Nephron progenitor cell (in vitro differentiated cells): ENCODE data around the gene FAM174C.

ENCODE experiments used
- DNase-seq: peaks from one replicate; pipeline ENCODE4 v3.0.0; 2021
- H3K27ac Mint-ChIP-seq: 2 replicates; pipeline ENCODE4 v1.8.0; 2021; ENCODE audit warnings: mild to moderate bottlenecking, moderate library complexity, mixed read lengths
- H3K27me3 Mint-ChIP-seq: 2 replicates; pipeline ENCODE4 v1.8.0; 2021; ENCODE audit warnings: mild to moderate bottlenecking, low read depth, mixed read lengths; ENCODE audit not compliant: poor library complexity
- H3K36me3 Mint-ChIP-seq: 2 replicates; pipeline ENCODE4 v1.8.0; 2021; ENCODE audit warnings: low read depth, mixed read lengths
- H3K4me1 Mint-ChIP-seq: 2 replicates; pipeline ENCODE4 v1.8.0; 2021; ENCODE audit warnings: mixed read lengths
- H3K4me3 Mint-ChIP-seq: 2 replicates; pipeline ENCODE4 v1.8.0; 2021; ENCODE audit warnings: mild to moderate bottlenecking, moderate library complexity, mixed read lengths
- H3K9me3 Mint-ChIP-seq: 2 replicates; pipeline ENCODE4 v1.8.0; 2021; ENCODE audit warnings: mild to moderate bottlenecking, moderate library complexity, mixed read lengths
- TF ChIP-seq, protein P1 (sequence below): fragments of 200-600 bp; sonication (generic); IDR thresholded peaks from 2 replicates; pipeline ENCODE4 v1.5.0; 2021; ENCODE audit warnings: antibody characterized with exemption

The FAM174C gene

DNA sequence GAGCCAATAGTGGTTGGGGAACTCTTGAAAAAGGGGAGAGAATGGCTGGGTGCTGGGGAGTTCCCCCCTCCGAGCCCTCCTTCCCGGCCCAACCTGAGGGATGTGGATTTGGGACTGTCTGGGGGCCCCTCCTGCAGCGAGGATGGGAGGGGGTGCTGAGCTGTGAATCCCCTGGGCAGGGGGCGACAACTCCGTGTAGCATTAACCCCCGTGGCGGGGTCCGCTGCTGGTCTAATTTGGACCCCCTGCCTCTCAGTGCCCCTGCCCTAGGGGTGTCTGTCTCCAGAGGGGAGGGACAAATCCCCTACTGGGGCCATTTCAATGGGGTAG lies 17.2 kb upstream of the FAM174C start:
- no peaks in the 10 kb centered on the region for H3K9me3 Mint-ChIP-seq
- peaks cover 18% of the 10 kb centered on the region for H3K36me3 Mint-ChIP-seq
- peaks cover 67% of the 10 kb centered on the region for H3K4me1 Mint-ChIP-seq
- no peak for DNase-seq
- peak overlapping the region; percentile 68 for H3K27ac Mint-ChIP-seq
- TF ChIP-seq, protein P1, sequence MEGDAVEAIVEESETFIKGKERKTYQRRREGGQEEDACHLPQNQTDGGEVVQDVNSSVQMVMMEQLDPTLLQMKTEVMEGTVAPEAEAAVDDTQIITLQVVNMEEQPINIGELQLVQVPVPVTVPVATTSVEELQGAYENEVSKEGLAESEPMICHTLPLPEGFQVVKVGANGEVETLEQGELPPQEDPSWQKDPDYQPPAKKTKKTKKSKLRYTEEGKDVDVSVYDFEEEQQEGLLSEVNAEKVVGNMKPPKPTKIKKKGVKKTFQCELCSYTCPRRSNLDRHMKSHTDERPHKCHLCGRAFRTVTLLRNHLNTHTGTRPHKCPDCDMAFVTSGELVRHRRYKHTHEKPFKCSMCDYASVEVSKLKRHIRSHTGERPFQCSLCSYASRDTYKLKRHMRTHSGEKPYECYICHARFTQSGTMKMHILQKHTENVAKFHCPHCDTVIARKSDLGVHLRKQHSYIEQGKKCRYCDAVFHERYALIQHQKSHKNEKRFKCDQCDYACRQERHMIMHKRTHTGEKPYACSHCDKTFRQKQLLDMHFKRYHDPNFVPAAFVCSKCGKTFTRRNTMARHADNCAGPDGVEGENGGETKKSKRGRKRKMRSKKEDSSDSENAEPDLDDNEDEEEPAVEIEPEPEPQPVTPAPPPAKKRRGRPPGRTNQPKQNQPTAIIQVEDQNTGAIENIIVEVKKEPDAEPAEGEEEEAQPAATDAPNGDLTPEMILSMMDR: no peak
- H3K27me3 Mint-ChIP-seq: peaks cover 3% of the 10 kb centered on the region
- peak overlapping the region; percentile 42 for H3K4me3 Mint-ChIP-seq

DNA sequence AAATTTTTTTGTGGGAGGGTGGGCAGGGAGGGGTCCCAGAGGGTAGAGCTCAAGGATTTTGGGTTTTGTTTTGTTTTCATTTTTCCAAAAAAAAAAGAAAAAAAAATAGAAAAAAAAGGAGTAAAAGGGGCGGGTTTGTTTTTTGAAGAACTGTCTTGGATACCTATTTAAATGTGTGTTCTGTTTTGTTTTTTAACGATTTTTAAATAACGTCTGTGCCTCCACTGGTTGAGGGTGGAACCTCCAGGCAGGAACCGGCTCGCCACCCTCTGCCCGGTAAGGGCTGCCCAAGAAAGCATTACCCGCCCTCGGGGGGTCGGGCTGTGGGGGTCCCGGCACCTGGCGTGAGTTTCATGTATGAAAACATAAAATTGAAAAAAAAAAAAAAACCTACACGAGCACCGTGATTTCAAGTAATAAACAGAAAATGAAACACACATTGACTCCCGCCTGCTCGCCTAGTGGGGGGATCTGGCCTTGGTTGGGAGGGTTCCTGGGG lies 16.6 kb upstream of the FAM174C start:
- H3K4me1 Mint-ChIP-seq: peaks cover 72% of the 10 kb centered on the region
- peaks cover 3% of the 10 kb centered on the region for H3K27me3 Mint-ChIP-seq
- no peak for DNase-seq
- peaks cover 18% of the 10 kb centered on the region for H3K36me3 Mint-ChIP-seq
- H3K9me3 Mint-ChIP-seq: no peaks in the 10 kb centered on the region
- H3K27ac Mint-ChIP-seq: peak overlapping the region; percentile 68
- TF ChIP-seq, protein P1: no peak
- no peak overlapping the region for H3K4me3 Mint-ChIP-seq

DNA sequence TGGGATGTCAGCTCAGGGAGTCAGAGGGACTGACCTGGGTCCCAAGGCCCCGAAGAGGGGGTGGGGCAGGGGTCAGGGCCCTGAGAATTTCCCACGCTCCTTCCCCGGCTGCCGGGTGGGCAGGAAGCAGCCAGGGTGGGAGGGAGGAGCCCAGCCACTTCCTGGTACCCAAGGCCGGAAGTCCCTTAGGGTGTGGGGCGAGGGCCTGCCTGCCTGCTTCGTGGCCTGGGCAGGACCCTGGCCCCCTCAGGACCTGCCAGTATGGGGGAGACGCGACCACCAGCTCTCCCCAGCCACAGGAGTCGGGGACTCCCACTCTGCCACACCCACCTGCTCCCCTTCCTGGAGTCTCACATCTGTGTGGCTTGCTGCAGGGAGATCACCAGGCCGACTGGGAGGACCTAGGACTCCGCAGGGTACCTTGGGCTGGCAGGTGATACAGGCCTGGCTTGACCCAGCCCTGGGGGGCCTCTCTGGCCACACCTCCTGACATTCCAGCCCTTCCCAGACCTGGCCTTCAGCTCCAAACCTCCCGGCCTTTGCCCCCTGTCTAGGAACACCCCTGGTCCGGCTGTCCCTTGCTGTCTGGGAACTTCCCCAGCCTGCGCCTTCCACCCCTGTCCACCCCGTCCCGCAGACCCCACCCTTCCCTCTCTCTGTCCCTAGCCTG lies 16.0 kb upstream of the FAM174C start:
- peaks cover 3% of the 10 kb centered on the region for H3K27me3 Mint-ChIP-seq
- peaks cover 77% of the 10 kb centered on the region for H3K4me1 Mint-ChIP-seq
- peak overlapping the region; percentile 82 for H3K27ac Mint-ChIP-seq
- no peaks in the 10 kb centered on the region for H3K9me3 Mint-ChIP-seq
- H3K4me3 Mint-ChIP-seq: no peak overlapping the region
- TF ChIP-seq, protein P1: no peak
- DNase-seq: peak; percentile 74
- peaks cover 18% of the 10 kb centered on the region for H3K36me3 Mint-ChIP-seq

DNA sequence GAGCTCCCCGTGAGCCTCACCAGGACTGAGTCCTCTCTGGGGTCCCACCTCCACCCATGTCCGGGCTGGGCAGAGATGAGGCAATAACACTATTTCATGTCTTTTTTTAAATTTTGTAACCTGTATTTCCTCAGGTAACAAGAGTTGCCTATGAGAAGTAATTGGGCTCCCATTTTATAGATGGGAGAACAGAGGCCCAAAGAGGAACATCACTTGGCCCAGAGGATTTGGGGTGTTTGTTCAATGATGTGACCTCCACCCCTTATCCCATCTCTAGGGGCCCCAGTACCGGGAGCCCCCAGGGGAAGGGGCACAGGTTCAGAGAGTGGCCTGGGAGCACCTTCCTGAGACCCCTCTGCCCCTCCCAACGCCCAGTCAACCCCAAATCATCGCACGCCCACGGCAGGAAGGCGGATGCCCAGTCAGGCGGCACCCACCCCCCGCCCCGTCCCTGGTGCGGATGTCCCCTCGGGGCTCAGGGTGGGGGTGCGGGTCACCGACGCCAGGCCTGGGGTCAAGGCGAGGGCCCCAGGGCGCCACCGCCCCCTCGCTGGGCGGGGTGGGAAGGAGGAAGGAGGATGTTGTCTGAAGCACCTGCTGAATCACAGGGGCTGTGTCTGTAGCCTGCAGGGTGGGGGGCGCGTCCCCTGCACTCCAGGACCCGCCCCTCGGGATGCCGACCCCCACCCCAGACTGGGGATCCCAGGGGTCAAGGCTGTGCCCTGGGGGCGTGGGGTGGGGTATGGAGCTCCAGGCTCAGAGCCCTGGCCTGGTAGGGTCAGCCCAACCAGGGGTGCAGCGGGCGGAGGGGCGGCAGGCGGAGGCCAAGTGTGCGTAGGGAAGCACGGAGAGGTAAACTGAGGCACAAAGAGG lies 15.2 kb upstream of the FAM174C start:
- Mint-ChIP-seq H3K27me3 (peaks cover 3% of the 10 kb centered on the region), H3K9me3 (no peaks in the 10 kb centered on the region), H3K36me3 (peaks cover 11% of the 10 kb centered on the region), H3K4me1 (peaks cover 77% of the 10 kb centered on the region), H3K27ac (peak overlapping the region; percentile 82), H3K4me3 (no peak overlapping the region)
- DNase-seq: peak; percentile 40
- TF ChIP-seq, protein P1: no peak

DNA sequence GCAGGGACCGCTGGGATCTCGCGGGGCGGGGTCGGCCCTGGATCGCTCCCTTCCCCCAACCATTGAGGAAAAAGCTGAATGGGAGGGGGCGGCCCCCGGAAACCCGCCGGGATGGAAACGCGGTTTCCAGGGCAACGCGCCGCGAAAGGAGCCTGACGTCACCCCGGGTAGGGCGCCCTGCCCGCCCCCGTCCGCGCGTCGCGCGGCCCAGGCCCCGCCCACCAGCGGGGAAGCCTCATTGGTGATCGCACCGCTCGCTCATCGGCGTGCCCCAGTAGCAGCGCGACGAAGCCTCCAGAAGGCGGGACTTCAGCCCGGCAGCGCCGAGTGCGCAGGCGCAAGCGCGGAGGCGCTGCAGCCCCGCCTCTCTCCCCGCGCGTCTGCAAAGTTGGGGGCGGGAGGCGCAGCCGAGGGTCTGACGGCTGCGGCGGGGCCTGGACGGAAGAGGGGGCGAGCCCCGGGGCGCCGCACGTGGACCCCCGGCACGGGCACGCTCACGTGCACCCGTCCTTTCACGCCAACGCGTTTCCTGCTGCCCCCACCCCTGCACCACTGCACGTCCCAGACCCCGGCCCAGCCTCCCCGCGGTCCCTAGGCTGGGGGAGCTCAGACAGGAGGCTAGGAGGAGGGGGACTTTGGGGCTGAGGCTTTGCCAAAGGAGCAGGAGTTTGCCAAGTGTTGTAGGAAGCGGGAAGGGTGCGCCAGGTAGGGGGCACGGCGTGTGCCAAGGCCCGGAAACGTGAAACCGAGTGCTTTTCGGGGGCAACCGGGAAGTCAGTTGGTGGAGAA lies 14.4 kb upstream of the FAM174C start:
- Mint-ChIP-seq H3K27me3 (peaks cover 3% of the 10 kb centered on the region), H3K36me3 (peaks cover 9% of the 10 kb centered on the region), H3K9me3 (no peaks in the 10 kb centered on the region), H3K4me3 (peak overlapping the region; percentile 85), H3K4me1 (peaks cover 84% of the 10 kb centered on the region), H3K27ac (peak overlapping the region; percentile 87)
- peak; percentile 97 for DNase-seq
- TF ChIP-seq, protein P1: no peak
